SK-N-SH (cell line): ENCODE measurements around the gene RBM19. TPM values are rescaled to one million over a fixed set of nuclear protein-coding genes. Genes with fewer than 3 reads are reported as not detected.

Source experiments
- CTCF ChIA-PET: fragments of 300-600, 350-600 bp; formaldehyde crosslinking; extraction: SDS; loops from one replicate; lab custom pipeline; 2021; lab: Yijun Ruan, JAX
- POLR2A ChIA-PET: fragments of 350-600 bp; sonication (Branson Sonifier 250); formaldehyde crosslinking; extraction: SDS; loops from one replicate; lab custom pipeline; 2020; ENCODE audit warnings: antibody characterized with exemption, inconsistent platforms; lab: Yijun Ruan, JAX
- DNase-seq: peaks from one replicate; pipeline ENCODE4 v3.0.0; 2012
- H2AFZ ChIP-seq: fragments of 200-600 bp; sonication (generic); 2 replicates; pipeline ENCODE4 v1.8.1; 2016; ENCODE audit warnings: antibody characterized with exemption, mild to moderate bottlenecking, low read depth
- H3F3A ChIP-seq: fragments of 200-600 bp; sonication (generic); replicated peaks from 2 replicates; pipeline ENCODE3; 2016; ENCODE audit warnings: antibody characterized with exemption, mild to moderate bottlenecking; ENCODE audit not compliant: insufficient read depth
- H3K27ac ChIP-seq, 2 experiments: fragments of 200-500 bp in 1 of 2; fragments of 200-600 bp in 1 of 2; sonication (Bioruptor generic) in 1 of 2; sonication (generic), shearing (Covaris generic) in 1 of 2; 2 replicates each; pipeline versions ENCODE4 v1.5.1 to v1.6.1; 2014 to 2016; ENCODE audit warnings: low read depth in 2 of 2, inconsistent platforms in 1 of 2, low read length in 1 of 2, mild to moderate bottlenecking in 1 of 2, mixed read lengths in 1 of 2
- H3K27me3 ChIP-seq: fragments of 200-600 bp; sonication (generic), shearing (Covaris generic); 2 replicates; pipeline ENCODE4 v1.6.1; 2016; ENCODE audit warnings: mixed run types; ENCODE audit not compliant: insufficient read depth
- H3K36me3 ChIP-seq, 2 experiments: fragments of 200-500 bp in 1 of 2; fragments of 200-600 bp in 1 of 2; sonication (Bioruptor generic) in 1 of 2; sonication (generic) in 1 of 2; replicated peaks in 1 of 2; 2 replicates each; pipeline versions ENCODE3 to v1.5.1; 2014 to 2016; ENCODE audit warnings: low read length in 1 of 2, mild to moderate bottlenecking in 1 of 2; ENCODE audit not compliant: insufficient read depth in 2 of 2, control insufficient read depth in 1 of 2
- H3K4me1 ChIP-seq, 2 experiments: fragments of 200-500 bp in 1 of 2; fragments of 200-600 bp in 1 of 2; sonication (Bioruptor generic) in 1 of 2; sonication (generic), shearing (Covaris generic) in 1 of 2; 2 replicates each; pipeline versions ENCODE4 v1.5.1 to v1.6.1; 2014 to 2016; ENCODE audit warnings: low read depth in 1 of 2, low read length in 1 of 2, mixed run types in 1 of 2; ENCODE audit not compliant: insufficient read depth in 2 of 2, control insufficient read depth in 1 of 2
- H3K4me2 ChIP-seq: fragments of 200-600 bp; sonication (generic), shearing (Covaris generic); 2 replicates; pipeline ENCODE4 v1.6.1; 2017; ENCODE audit warnings: mixed run types
- H3K4me3 ChIP-seq, 2 experiments: fragments of 200-500 bp in 1 of 2; fragments of 200-600 bp in 1 of 2; sonication (Bioruptor generic) in 1 of 2; sonication (generic), shearing (Covaris generic) in 1 of 2; 2 replicates each; pipeline versions ENCODE4 v1.5.1 to v1.8.1; 2014 to 2016; ENCODE audit warnings: low read depth in 2 of 2, inconsistent platforms in 1 of 2, low read length in 1 of 2, mild to moderate bottlenecking in 1 of 2, mixed read lengths in 1 of 2, moderate library complexity in 1 of 2
- H3K79me2 ChIP-seq: fragments of 200-600 bp; sonication (generic); 2 replicates; pipeline ENCODE4 v1.8.1; 2017; ENCODE audit warnings: mild to moderate bottlenecking; ENCODE audit not compliant: insufficient read depth
- H3K9ac ChIP-seq: fragments of 200-600 bp; sonication (generic); 2 replicates; pipeline ENCODE4 v1.6.1; 2017; ENCODE audit warnings: mixed run types
- H3K9me2 ChIP-seq: fragments of 200-600 bp; sonication (generic); 2 replicates; pipeline ENCODE4 v1.6.1; 2017; ENCODE audit warnings: mixed run types
- H3K9me3 ChIP-seq: fragments of 200-600 bp; sonication (generic); 2 replicates; pipeline ENCODE4 v1.6.1; 2017; ENCODE audit warnings: mixed run types, mild to moderate bottlenecking, moderate library complexity
- H4K20me1 ChIP-seq: fragments of 200-600 bp; sonication (generic); 2 replicates; pipeline ENCODE4 v1.6.1; 2017; ENCODE audit warnings: mild to moderate bottlenecking, mixed run types; ENCODE audit not compliant: insufficient read depth
- CHD2 ChIP-seq: fragments of 150-350 bp; IDR thresholded peaks from 2 replicates; pipeline ENCODE4 v1.6.1; 2018; ENCODE audit warnings: low read length; ENCODE audit not compliant: partially characterized antibody
- CTCF ChIP-seq: fragments of 200-600 bp; sonication (generic); IDR thresholded peaks from 2 replicates; pipeline ENCODE4 v1.6.1; 2017; ENCODE audit warnings: antibody characterized with exemption, mild to moderate bottlenecking, moderate library complexity
- ELF1 ChIP-seq: IDR thresholded peaks from 2 replicates; pipeline ENCODE4 v1.4.0; 2012
- EP300 ChIP-seq, 2 experiments: IDR thresholded peaks; 2 replicates each; pipeline versions ENCODE4 v1.4.0 to v1.6.1; 2012; ENCODE audit warnings: borderline replicate concordance in 1 of 2, low read depth in 1 of 2, low read length in 1 of 2
- EZH2phosphoT487 ChIP-seq: fragments of 200-600 bp; sonication (generic); IDR thresholded peaks from 2 replicates; pipeline ENCODE4 v1.6.1; 2017; ENCODE audit warnings: low read depth, mixed run types, mild to moderate bottlenecking, antibody characterized with exemption, moderate library complexity, borderline replicate concordance
- FOXM1 ChIP-seq: IDR thresholded peaks from 2 replicates; pipeline ENCODE4 v1.4.0; 2012; ENCODE audit warnings: low read depth, mild to moderate bottlenecking
- GATA2 ChIP-seq: sonication (generic); formaldehyde crosslinking; IDR thresholded peaks from 2 replicates; pipeline ENCODE4 v1.5.0; 2020; ENCODE audit warnings: mild to moderate bottlenecking, missing genetic modification reagents
- IRF3 ChIP-seq: fragments of 150-350 bp; IDR thresholded peaks from 2 replicates; pipeline ENCODE4 v1.6.1; 2016; ENCODE audit warnings: mild to moderate bottlenecking, low read depth, low read length
- MEF2A ChIP-seq: IDR thresholded peaks from 2 replicates; pipeline ENCODE4 v1.4.0; 2012; ENCODE audit warnings: low read depth, borderline replicate concordance
- MXI1 ChIP-seq: IDR thresholded peaks from 2 replicates; pipeline ENCODE4 v1.6.1; 2012; ENCODE audit warnings: mild to moderate bottlenecking, low read depth, low read length, improper control_type of control experiment
- NFIC ChIP-seq: IDR thresholded peaks from 2 replicates; pipeline ENCODE4 v1.4.0; 2012; ENCODE audit warnings: borderline replicate concordance
- NRF1 ChIP-seq: IDR thresholded peaks from 2 replicates; pipeline ENCODE4 v1.6.1; 2012; ENCODE audit warnings: low read depth, mild to moderate bottlenecking, low read length
- RAD21 ChIP-seq: IDR thresholded peaks from 2 replicates; pipeline ENCODE4 v1.6.1; 2012; ENCODE audit warnings: mild to moderate bottlenecking, low read length
- SIN3A ChIP-seq: IDR thresholded peaks from 2 replicates; pipeline ENCODE4 v1.6.1; 2012; ENCODE audit warnings: low read depth, mild to moderate bottlenecking, low read length, moderate library complexity, borderline replicate concordance
- TAF1 ChIP-seq: IDR thresholded peaks from 2 replicates; pipeline ENCODE4 v1.6.1; 2012; ENCODE audit warnings: low read depth, mild to moderate bottlenecking, low read length, moderate library complexity, borderline replicate concordance
- TCF12 ChIP-seq: IDR thresholded peaks from 2 replicates; pipeline ENCODE4 v1.4.0; 2012
- USF1 ChIP-seq: IDR thresholded peaks from 2 replicates; pipeline ENCODE4 v1.4.0; 2012; ENCODE audit warnings: low read depth, borderline replicate concordance
- WGBS: methylation state at CpG from one replicate; pipeline ENCODE4 v1.1.6; 2017; ENCODE audit warnings: low lambda C conversion rate; 5-methylcytosine and 5-hydroxymethylcytosine counted together
- polyA plus RNA-seq, 3 experiments: library from polyadenylated mRNA; depleted of rRNA; stranded (reverse); fragments of >200 nt; gene quantifications; 2 replicates each; pipeline ENCODE4 v1.2.3, GENCODE V29; 2012

RBM19 gene
- polyA plus RNA-seq, 1 of the 3 experiments (the other 2 are of a cell fraction) = 16.6 TPM

- Histone ChIP-seq H3K27ac (peak overlapping the region in 1 of 2 experiments; percentile 81; a peak in 2 of 4 replicates), H4K20me1 (no peaks in the 10 kb centered on the region), H3K9me3 (no peaks in the 10 kb centered on the region), H3K4me1 (peaks cover 0 to 29% of the 10 kb centered on the region in 2 experiments; a peak in 2 of 4 replicates), H3F3A (no peaks in the 10 kb centered on the region)
- no peak for DNase-seq
- CTCF ChIA-PET = interaction anchor here (1.0 to 2.1 kb wide), 6 partner anchors 9 to 376 kb away, joined by 3 to 7 read pairs (median 3); no protein-coding TSS in a partner anchor
- WGBS = 100% methylated on average over 2 of the region's 7 CpGs
- TF ChIP-seq RAD21 (no peak), EP300 (IDR thresholded peaks at IDR 0.05; ENCODE audit: borderline replicate concordance in 1 of 2, low read depth in 1 of 2, low read length in 1 of 2) (no peak), IRF3 (no peak), EZH2phosphoT487 (no peak), GATA2 (CRISPR knock-in tag) (no peak), FOXM1 (no peak), MXI1 (no peak), SIN3A (no peak), NFIC (no peak), USF1 (no peak), MEF2A (no peak), CHD2 (no peak), NRF1 (no peak), ELF1 (no peak), TAF1 (no peak)
- TF ChIP-seq, all 33 proteins: peak for 0
- H3K27me3 ChIP-seq = no peaks in the 10 kb centered on the region
- H2AFZ ChIP-seq = no peak overlapping the region
- H3K4me2 ChIP-seq = no peak overlapping the region
- no peaks in the 10 kb centered on the region for H3K9me2 ChIP-seq
- H3K36me3 ChIP-seq = peaks cover 0 to 7% of the 10 kb centered on the region in 2 experiments
- H3K79me2 ChIP-seq = no peaks in the 10 kb centered on the region
- POLR2A ChIA-PET = no interaction called here
- no peak overlapping the region for H3K9ac ChIP-seq
- no peak overlapping the region for H3K4me3 ChIP-seq
Measured at GRCh38 chr12:113838896-113839295, 127.2 kb downstream of the RBM19 start.

- H2AFZ ChIP-seq = no peak overlapping the region
- H3K9ac ChIP-seq = no peak overlapping the region
- 89% methylated on average over 14 of the region's 15 CpGs for WGBS
- ChIA-PET CTCF (interaction anchor here (1.0 to 2.1 kb wide), 6 partner anchors 8 to 375 kb away, joined by 3 to 7 read pairs (median 4); no protein-coding TSS in a partner anchor), POLR2A (no interaction called here)
- no peaks in the 10 kb centered on the region for H3F3A ChIP-seq
- peaks cover 4% of the 10 kb centered on the region; the same call in 1 of the 2 replicates for H4K20me1 ChIP-seq
- H3K36me3 ChIP-seq = peaks cover 0 to under 1% of the 10 kb centered on the region in 2 experiments
- H3K27me3 ChIP-seq = no peaks in the 10 kb centered on the region
- H3K4me3 ChIP-seq = no peak overlapping the region
- H3K79me2 ChIP-seq = no peaks in the 10 kb centered on the region
- no peak overlapping the region for H3K4me2 ChIP-seq
- no peak overlapping the region for H3K27ac ChIP-seq
- no peaks in the 10 kb centered on the region for H3K9me3 ChIP-seq
- H3K9me2 ChIP-seq = no peaks in the 10 kb centered on the region
- no peak for DNase-seq
- peaks cover 0 to 29% of the 10 kb centered on the region in 2 experiments; a peak in 2 of 4 replicates for H3K4me1 ChIP-seq
- TF ChIP-seq NRF1 (no peak), CTCF (peak; percentile 8; the same call in 1 of the 2 replicates), MXI1 (no peak), TCF12 (no peak)
Measured at GRCh38 chr12:113837528-113838296, 128.4 kb downstream of the RBM19 start.
